Right ventricle myocardium inferior (tissue), 1 donor: ENCODE measurements around the gene DR1. TPM values are rescaled to one million over a fixed set of nuclear protein-coding genes. Genes with fewer than 3 reads are reported as not detected.
"Not testable (repeated sequence)": the region's sequence is repeated elsewhere in the genome, so short reads cannot be mapped to it uniquely, and the experiment has no call there.

Experiments
- ATAC-seq: fragments of 200-7000 bp; cut with Tn5 transposase; one replicate; pipeline ENCODE4 v1.9.1; 2020; ENCODE audit warnings: mild to moderate bottlenecking, moderate library complexity
- DNase-seq: peaks from one replicate; pipeline ENCODE4 v3.0.0; 2021; ENCODE audit errors: missing footprints
- intact Hi-C: fragments of 100-400 bp; cut with DNase I; formaldehyde crosslinking; loops from one replicate; pipeline ENCODE4 v1.11.0; 2022
- total RNA-seq: library from RNA; stranded (reverse); fragmentation: NEBNext Ultra II Directional; extraction: Animal tissue kit (Norgen Biotek cat#: 25700); gene quantifications from one replicate; pipeline ENCODE4 v1.2.1, GENCODE V29; 2021
- donor health status: DM: no; HTN: yes; CAD: no; lungs with severe emphysema.

Gene DR1
- total RNA-seq, 1 donor from 2014 or later = 37.1 TPM

DNA sequence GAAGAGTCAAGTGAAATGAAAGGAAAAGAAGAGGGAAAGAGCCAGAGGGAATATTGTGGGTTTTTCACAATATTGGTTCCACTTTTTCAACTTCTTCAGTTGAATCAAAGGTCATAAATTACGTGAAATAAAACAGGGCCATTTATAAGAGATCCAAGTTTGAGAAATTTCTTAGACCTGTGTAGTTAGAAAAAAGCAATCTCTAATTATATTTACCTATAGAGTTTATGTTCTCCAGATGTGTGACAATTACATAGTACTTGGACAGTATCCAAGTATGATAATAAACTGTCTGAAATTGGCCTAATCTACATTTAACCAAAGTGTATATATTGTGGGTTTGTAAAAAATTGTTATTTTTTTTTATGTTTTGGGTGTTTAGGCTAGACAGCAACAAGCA, 14.4 kb downstream of the DR1 start:
- DNase-seq (no peak), ATAC-seq (no peak)
- intact Hi-C loops = no loop called here

DNA sequence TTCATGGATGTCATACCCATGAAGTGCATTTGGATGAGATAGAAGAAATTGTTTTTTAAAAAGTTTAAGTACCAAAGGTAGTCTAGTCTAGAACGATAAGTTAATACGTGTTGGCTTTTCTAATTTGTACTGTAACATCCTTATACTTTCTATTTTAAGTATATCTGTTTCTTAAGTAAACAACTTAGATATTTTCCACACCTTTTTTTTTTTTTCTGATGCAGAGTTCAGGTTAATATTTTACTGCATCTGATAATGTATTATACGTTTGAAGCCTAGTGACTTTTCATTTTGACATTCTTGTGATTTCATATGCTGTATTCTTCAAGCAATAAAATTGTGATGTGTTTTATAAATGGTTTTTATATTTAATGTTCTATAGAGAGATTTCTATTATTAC, 16.5 kb downstream of the DR1 start:
- intact Hi-C loops = no loop called here
- ATAC-seq = no peak
- DNase-seq = no peak

DNA sequence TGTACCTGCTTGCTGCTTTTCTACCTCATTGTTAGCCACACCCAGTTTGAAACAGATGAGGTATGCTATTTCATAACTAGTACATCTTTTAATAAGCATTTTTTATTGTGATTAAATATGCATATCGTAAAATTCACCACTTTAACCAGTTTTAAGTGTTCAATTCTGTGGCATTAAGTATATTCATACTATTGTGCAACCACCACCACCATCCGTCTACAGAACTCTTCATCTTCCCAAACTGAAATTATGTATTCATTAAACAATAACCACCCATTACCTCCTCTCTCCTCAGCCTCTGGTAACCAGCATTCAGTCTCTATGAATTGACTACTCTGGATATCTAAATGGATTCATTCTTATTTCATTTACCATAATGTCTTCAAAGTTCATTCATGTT, 20.1 kb downstream of the DR1 start:
- intact Hi-C loops = no loop called here
- DNase-seq (no peak), ATAC-seq (no peak)

DNA sequence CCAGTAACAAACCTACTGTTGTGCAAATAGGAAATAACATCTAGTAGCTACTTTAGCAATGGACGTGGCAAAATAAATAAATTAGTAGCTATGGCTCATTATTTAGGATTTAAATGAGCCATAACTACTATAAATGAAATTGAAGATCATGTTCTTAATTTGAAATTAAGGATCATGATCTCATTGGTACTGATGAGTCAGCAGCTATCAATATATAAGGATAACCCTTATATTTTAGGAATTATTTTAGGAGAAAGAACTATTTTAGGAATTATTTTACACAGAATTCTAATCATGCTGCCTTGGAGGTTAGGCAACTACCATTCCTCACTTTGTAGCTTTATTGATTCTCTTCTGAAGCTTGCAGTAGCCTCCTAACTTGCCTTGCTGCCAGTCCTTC, 24.0 kb downstream of the DR1 start:
- intact Hi-C loops = no loop called here
- ATAC-seq = no peak

DNA sequence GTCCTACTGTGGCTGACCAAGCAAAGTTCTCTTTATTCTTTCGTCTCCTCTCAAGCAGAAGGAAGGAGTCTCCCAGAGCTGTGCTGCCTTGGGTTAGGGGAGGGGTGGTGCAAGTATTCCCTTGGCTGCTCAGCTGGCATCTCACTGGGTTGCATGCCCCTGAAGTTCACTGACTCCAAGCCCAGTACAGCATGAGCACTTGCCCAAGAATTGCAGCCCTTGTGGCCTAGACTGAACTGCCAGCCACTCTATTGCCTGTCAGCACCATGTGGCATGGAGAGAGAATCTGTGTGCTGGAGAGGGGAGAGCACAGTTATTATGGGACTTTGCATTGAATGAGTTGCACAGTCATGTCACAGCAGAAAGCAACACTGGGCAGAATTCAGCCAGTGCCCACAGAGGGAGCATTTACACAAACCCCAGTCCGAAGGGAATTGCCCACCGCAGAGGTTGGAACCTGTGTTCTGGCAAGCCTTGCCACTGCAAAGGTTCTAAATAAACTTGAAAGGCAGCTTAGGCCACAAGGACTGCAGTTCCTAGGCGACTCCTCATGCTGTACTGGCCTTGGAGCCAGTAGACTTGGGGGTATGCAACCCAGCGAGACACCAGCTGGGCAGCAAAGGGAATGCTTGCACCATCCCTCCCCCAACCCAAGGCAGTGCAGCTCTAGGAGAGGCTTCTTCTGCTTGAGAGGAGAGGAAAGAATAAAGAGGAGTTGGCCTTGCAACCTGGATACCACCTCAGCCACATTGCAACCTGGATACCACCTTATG, 28.8 kb downstream of the DR1 start:
- intact Hi-C loops = no loop called here
- ATAC-seq = peak; percentile 94
- no peak for DNase-seq

More for the DNA sequence above, 24.0 kb downstream of the DR1 start:
- DNase-seq = no peak

DNA sequence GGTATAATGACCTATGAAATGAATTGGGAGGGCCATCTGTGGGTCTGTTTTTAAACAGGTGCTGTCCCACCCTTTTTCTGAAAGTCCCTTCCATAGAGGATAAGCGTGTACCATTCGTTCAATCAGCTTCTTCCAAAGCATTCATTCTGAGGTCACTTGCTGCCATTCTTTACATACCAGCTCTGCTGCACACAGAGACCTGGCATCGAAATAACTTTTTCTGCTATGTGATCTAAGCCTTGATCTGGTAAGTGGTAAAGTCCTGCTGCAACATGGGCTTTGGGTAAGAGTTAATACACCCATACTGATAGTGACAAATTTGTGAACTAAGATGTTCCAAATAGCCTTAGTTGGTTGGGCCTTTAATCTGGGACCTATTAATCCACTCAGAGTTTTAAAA, 38.9 kb downstream of the DR1 start:
- ATAC-seq (no peak), DNase-seq (no peak)
- intact Hi-C loops = no loop called here

DNA sequence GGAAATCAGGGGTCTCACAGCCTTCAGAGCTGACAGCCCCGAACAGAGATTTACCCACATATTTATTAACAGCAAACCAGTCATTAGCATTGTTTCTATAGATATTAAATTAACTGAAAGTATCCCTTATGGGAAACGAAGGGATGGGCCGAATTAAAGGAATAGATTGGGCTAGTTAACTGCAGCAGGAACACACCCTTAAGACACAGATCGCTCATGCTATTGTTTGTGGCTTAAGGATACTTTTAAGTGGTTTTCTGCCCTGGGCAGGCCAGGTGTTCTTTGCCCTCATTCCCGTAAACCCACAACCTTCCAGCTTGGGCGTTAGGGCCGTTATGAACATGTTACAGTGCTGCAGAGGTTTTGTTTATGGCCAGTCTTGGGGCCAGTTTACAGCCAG, 40.6 kb downstream of the DR1 start:
- DNase-seq, ATAC-seq, intact Hi-C loops: not testable (repeated sequence)

DNA sequence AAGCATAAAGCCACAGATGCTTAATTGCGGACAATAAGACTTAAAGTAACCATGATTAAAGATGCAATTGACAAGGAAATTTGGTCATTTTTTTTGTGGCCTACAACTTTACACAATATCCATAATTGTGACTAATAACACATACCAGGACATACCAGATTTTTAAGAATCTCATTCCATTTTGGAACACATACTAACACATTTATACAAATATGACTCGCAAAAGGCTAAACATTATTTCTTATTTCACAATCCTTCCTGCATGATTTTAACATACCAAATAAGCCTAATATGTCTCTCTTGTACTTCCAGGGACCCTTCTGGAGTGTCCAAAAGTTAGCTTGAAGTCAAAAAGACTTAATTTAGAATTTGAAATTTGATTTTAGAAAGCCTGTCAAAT, 48.8 kb downstream of the DR1 start:
- no peak for ATAC-seq
- intact Hi-C loops = no loop called here

DNA sequence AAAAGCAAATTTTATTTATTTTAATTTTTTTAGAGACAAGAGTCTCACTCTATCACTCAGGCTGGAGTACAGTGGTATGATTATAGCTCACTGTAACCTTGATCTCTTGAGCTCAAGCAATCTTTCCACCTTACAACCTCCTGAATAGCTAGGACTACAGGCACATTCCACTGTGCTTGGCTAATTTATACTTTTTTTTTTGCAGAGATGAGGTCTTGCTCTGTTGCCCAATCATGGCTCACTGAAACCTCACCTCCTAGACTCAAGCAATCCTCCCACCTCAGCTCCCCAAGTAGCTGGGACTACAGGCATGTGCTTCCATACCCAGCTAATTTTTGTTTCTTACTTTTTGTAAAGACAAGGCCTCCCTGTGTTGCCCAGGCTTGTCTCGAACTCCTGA, 49.5 kb downstream of the DR1 start:
- intact Hi-C loops = no loop called here
- ATAC-seq = no peak
- no peak for DNase-seq

More for the DNA sequence above, 48.8 kb downstream of the DR1 start:
- DNase-seq = no peak

DNA sequence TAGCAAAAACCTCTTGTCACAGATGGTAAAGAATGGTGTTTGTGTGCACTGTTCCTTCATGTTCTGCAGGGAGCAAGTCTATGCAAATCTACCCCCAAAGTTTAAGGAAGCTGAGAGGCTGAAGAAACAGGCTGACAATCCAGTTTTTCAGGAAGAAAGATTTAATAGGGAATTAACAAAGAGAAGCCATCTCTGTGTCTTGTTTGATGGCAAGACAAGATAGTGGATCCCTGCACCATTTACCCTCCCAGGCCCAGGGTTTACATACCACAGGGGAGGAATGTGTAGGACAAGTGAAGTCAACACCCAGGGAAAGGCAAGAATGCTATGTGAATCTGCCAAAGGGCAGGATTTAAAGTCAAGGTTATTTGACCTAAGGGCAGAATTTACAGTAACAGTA, 54.1 kb downstream of the DR1 start:
- DNase-seq (no peak), ATAC-seq (no peak)
- intact Hi-C loops = no loop called here

DNA sequence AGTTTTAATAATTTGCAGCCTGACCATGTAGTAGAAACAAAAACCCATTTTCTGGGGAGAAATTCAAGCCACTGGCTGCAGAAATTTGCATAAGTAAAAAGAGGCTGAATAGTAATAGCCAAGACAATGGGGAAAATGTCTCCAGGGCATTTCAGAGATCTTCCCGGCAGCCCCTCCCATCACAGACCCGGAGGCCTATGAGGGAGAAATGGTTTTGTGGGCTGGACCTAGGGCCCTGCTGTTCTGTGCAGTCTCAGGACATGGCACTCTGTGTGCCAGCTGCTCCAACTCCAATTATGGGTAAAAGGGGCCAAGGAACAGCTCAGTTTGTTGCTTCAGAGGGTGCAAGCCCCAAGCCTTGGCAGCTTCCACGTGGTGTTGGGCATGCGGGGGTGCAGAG, 62.5 kb downstream of the DR1 start:
- intact Hi-C loops = no loop called here
- ATAC-seq (no peak), DNase-seq (no peak)

DNA sequence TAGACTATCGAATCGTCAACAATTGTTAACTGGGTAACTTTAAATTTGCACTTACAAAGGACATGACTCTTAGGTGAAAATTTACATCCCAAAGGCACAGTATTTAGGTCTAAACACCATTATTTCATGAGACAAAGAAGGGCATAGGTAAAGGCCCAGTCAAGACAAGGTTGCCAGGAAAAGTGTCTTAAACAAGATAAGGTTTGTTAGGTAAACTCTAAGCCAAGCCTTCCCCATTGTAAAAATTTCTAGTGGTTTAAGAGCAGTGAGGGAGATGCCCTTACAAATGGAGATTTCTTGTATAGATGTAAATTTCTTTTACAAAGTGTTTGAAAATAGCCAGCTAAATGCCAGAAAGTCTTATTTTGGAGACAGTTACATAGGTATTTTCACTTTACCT, 65.3 kb downstream of the DR1 start:
- ATAC-seq = no peak
- intact Hi-C loops = no loop called here
- no peak for DNase-seq

DNA sequence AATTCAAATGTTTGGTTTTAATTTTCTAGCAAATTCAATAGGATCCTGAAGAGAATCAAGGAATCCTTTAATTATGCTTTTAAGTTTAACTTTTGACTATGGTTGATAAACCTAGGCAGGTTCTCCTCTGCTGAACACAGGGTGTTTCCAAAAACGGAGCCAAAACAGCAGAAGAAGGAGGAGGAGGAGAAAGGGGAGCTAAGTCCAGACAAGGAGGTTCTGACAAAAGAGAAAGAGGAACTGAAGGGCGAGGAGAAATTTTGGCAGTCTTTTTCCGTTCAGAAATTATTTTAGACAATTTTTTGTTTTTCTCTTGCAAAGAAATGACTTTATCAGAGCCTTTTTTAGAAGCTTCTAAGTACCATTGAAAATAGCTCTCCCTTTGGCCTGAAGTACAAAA, 69.0 kb downstream of the DR1 start:
- ATAC-seq (no peak), DNase-seq (no peak)
- intact Hi-C loops = no loop called here

DNA sequence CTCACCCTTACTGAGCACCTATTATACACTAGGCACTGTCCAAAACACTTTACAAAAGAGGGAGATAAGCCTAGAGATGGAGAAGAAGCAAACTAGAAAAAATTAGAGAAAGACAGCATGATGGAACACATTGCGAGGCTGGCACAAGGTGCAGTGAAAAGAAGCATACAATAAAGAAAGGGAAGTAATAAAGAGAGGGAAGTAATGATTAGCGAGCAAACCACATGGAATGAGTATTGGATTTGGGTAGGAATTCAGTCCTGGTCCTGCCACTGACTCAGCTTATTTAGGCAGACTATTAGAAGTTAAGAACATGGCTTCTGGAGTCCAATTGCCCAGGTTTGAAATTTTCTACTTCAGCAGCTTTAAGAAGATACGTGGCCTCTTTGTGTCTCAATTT, 69.6 kb downstream of the DR1 start:
- intact Hi-C loops = no loop called here
- DNase-seq (no peak), ATAC-seq (no peak)

DNA sequence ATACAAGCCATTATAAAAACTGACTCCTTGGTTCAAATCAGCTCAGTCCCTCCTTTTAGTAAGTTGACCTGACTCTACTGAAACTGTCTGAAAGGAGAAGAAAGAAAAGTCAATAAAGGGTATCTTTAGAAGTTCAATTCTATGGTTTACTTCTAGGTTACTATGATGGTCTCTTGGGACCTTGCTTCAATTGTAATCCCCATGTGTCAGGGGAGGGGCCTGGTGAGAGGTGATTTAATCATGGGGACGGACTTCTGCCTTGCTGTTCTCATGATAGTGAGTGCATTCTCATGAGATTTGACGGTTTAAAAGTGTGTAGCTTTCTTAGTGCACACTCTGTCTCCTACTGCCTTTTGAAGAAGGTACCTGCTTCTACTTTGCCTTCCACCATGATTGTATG, 70.5 kb downstream of the DR1 start:
- ATAC-seq (no peak), DNase-seq (no peak)
- intact Hi-C loops = no loop called here

Other genes starting within 250 kb of the DR1 start
- gene TMED5, start 165.5 kb upstream of the DR1 start, total RNA-seq = 59.9 TPM
- gene CCDC18, start 165.2 kb upstream of the DR1 start, total RNA-seq = 3.9 TPM
- 24.8 TPM for gene FNBP1L, start 102.2 kb downstream of the DR1 start, total RNA-seq